HCT116 (cell line): ENCODE data around the gene TP53. TPM values are rescaled to one million over a fixed set of nuclear protein-coding genes. Genes with fewer than 3 reads are reported as not detected.
A peak's percentile ranks its signal among the peaks of the same experiment; 100 is the strongest.

Experiments
- ATAC-seq: fragments of 200-7000 bp; cut with Tn5 transposase; 2 replicates; pipeline ENCODE4 v1.9.1; 2020; ENCODE audit warnings: mild to moderate bottlenecking, moderate library complexity
- BruUV-seq: library from RNA; stranded (reverse); fragments of 400-500 nt; replicated peaks from 2 replicates; lab custom pipeline; 2021; lab: Mats Ljungman, UMichigan
- CTCF ChIA-PET: fragments of 300-600 bp; sonication (Branson Sonifier 250); formaldehyde crosslinking; loops from one replicate; lab custom pipeline; 2021; ENCODE audit warnings: antibody characterized with exemption; lab: Charles Lee
- POLR2A ChIA-PET: fragments of 300-600, 350-600 bp; sonication (Branson Sonifier 250); formaldehyde crosslinking; loops from one replicate; lab custom pipeline; 2021; ENCODE audit warnings: antibody characterized with exemption; lab: Charles Lee
- RAD21 ChIA-PET, 2 experiments: fragments of 300-600 bp; sonication (Branson Sonifier 250); formaldehyde crosslinking; loops; one replicate each; lab custom pipeline; 2023; ENCODE audit warnings: low total read pairs in 2 of 2; ENCODE audit not compliant: uncharacterized antibody in 2 of 2, unreplicated experiment in 2 of 2, low non-redundant PET in 1 of 2; lab: Charles Lee
- DNase-seq: peaks from one replicate; pipeline ENCODE4 v3.0.0-alpha.2; 2010; ENCODE audit warnings: low read depth, low spot score
- H2AFZ ChIP-seq: fragments of 200-600 bp; shearing (Covaris generic), sonication (generic); 2 replicates; pipeline ENCODE4 v1.6.1; 2017; ENCODE audit warnings: low read depth, mixed run types, mixed read lengths, antibody characterized with exemption, low read length; ENCODE audit not compliant: poor library complexity, severe bottlenecking
- H3K27ac ChIP-seq: 2 replicates; pipeline ENCODE4 v1.5.1; 2012; ENCODE audit warnings: low read depth, low read length
- H3K27me3 ChIP-seq: fragments of 200-600 bp; sonication (generic); 2 replicates; pipeline ENCODE4 v1.6.1; 2016; ENCODE audit warnings: mixed run types, low read length, mixed read lengths; ENCODE audit not compliant: insufficient read depth
- H3K36me3 ChIP-seq, 2 experiments: fragments of 200-500 bp in 1 of 2; fragments of 200-600 bp in 1 of 2; sonication (Bioruptor generic) in 1 of 2; sonication (generic) in 1 of 2; 2 replicates each; pipeline versions ENCODE4 v1.5.1 to v1.6.1; 2014 to 2016; ENCODE audit warnings: low read length in 2 of 2, inconsistent platforms in 1 of 2, mixed read lengths in 1 of 2, mixed run types in 1 of 2; ENCODE audit not compliant: insufficient read depth in 2 of 2, control insufficient read depth in 1 of 2
- H3K4me1 ChIP-seq, 2 experiments: fragments of 200-600 bp in 1 of 2; sonication (generic) in 1 of 2; 2 replicates each; pipeline versions ENCODE4 v1.5.1 to v1.6.1; 2012 to 2017; ENCODE audit warnings: low read length in 2 of 2, inconsistent platforms in 1 of 2, mild to moderate bottlenecking in 1 of 2, mixed read lengths in 1 of 2, mixed run types in 1 of 2, moderate library complexity in 1 of 2; ENCODE audit not compliant: insufficient read depth in 2 of 2, control insufficient read depth in 1 of 2
- H3K4me2 ChIP-seq: fragments of 200-600 bp; sonication (generic); 2 replicates; pipeline ENCODE4 v1.6.1; 2017; ENCODE audit warnings: mixed run types, low read length, mixed read lengths
- H3K4me3 ChIP-seq, 2 experiments: fragments of 200-600 bp in 1 of 2; sonication (generic) in 1 of 2; replicated peaks in 1 of 2; 2 replicates each; pipeline ENCODE4 v1.5.1; 2011 to 2016; ENCODE audit warnings: low read length in 2 of 2, control low read depth in 1 of 2, low read depth in 1 of 2, mild to moderate bottlenecking in 1 of 2, mixed read lengths in 1 of 2, mixed run types in 1 of 2
- H3K79me2 ChIP-seq: fragments of 200-600 bp; sonication (generic); 2 replicates; pipeline ENCODE4 v1.6.1; 2017; ENCODE audit warnings: mild to moderate bottlenecking, mixed run types, low read length, moderate library complexity, mixed read lengths; ENCODE audit not compliant: insufficient read depth
- H3K9ac ChIP-seq: fragments of 200-600 bp; sonication (generic); 2 replicates; pipeline ENCODE4 v1.6.1; 2016; ENCODE audit warnings: low read length, mixed read lengths
- H3K9me2 ChIP-seq: fragments of 200-600 bp; sonication (generic), shearing (Covaris generic); 2 replicates; pipeline ENCODE4 v1.6.1; 2017; ENCODE audit warnings: mixed run types, mild to moderate bottlenecking, moderate library complexity; ENCODE audit not compliant: insufficient read depth
- H3K9me3 ChIP-seq, 2 experiments: fragments of 200-500 bp in 1 of 2; fragments of 200-600 bp in 1 of 2; sonication (Bioruptor generic) in 1 of 2; sonication (generic) in 1 of 2; 2 replicates each; pipeline ENCODE4 v1.6.1; 2014 to 2017; ENCODE audit warnings: low read length in 2 of 2, mixed read lengths in 2 of 2, inconsistent platforms in 1 of 2, low read depth in 1 of 2, mild to moderate bottlenecking in 1 of 2, mixed run types in 1 of 2, moderate library complexity in 1 of 2; ENCODE audit not compliant: control insufficient read depth in 1 of 2, insufficient read depth in 1 of 2
- H4K20me1 ChIP-seq: fragments of 200-600 bp; sonication (generic), shearing (Covaris generic); 2 replicates; pipeline ENCODE4 v1.6.1; 2017; ENCODE audit warnings: mixed run types, mild to moderate bottlenecking, moderate library complexity; ENCODE audit not compliant: insufficient read depth
- CEBPB ChIP-seq: IDR thresholded peaks from 2 replicates; pipeline ENCODE4 v1.6.1; 2012; ENCODE audit warnings: low read depth
- ELF1 ChIP-seq: IDR thresholded peaks from 2 replicates; pipeline ENCODE4 v1.6.1; 2012; ENCODE audit warnings: low read depth, borderline replicate concordance
- EZH2 ChIP-seq: fragments of 200-600 bp; sonication (generic); IDR thresholded peaks from 2 replicates; pipeline ENCODE4 v1.6.1; 2017; ENCODE audit warnings: antibody characterized with exemption, mixed run types
- EZH2phosphoT487 ChIP-seq: fragments of 200-600 bp; IDR thresholded peaks from 2 replicates; pipeline ENCODE4 v1.6.1; 2018; ENCODE audit warnings: antibody characterized with exemption, borderline replicate concordance
- FOSL1 ChIP-seq: IDR thresholded peaks from 2 replicates; pipeline ENCODE4 v1.6.1; 2012; ENCODE audit warnings: low read depth
- JUND ChIP-seq: IDR thresholded peaks from 2 replicates; pipeline ENCODE4 v1.6.1; 2012
- POLR2A ChIP-seq: IDR thresholded peaks from 2 replicates; pipeline ENCODE4 v1.7.0; 2011; ENCODE audit warnings: borderline replicate concordance; ENCODE audit not compliant: insufficient read depth, insufficient read length; ENCODE audit errors: extremely low read depth
- POLR2AphosphoS5 ChIP-seq: IDR thresholded peaks from 2 replicates; pipeline ENCODE4 v1.6.1; 2011; ENCODE audit warnings: mild to moderate bottlenecking, low read depth, low read length, moderate library complexity
- RAD21 ChIP-seq: IDR thresholded peaks from 2 replicates; pipeline ENCODE4 v1.6.1; 2012; ENCODE audit warnings: low read depth, mild to moderate bottlenecking
- SIN3A ChIP-seq: IDR thresholded peaks from 2 replicates; pipeline ENCODE4 v1.6.1; 2012; ENCODE audit warnings: low read depth
- SP1 ChIP-seq: IDR thresholded peaks from 2 replicates; pipeline ENCODE4 v1.6.1; 2012; ENCODE audit warnings: low read depth
- SRF ChIP-seq: IDR thresholded peaks from 2 replicates; pipeline ENCODE4 v1.6.1; 2012; ENCODE audit warnings: low read depth
- TCF7L2 ChIP-seq: IDR thresholded peaks from 2 replicates; pipeline ENCODE4 v1.7.0; 2011; ENCODE audit warnings: borderline replicate concordance, inconsistent platforms; ENCODE audit not compliant: insufficient read depth, insufficient read length; ENCODE audit errors: extremely low read depth
- YY1 ChIP-seq: IDR thresholded peaks from 2 replicates; pipeline ENCODE4 v1.6.1; 2011; ENCODE audit warnings: low read length, low read depth, moderate library complexity, mild to moderate bottlenecking; ENCODE audit not compliant: insufficient replicate concordance; ENCODE audit errors: extremely low read depth
- ZFX ChIP-seq: fragments of 450-650 bp; IDR thresholded peaks from 2 replicates; pipeline ENCODE4 v1.6.1; 2017
- ZNF274 ChIP-seq: fragments of 200-500 bp; sonication (Bioruptor generic); IDR thresholded peaks from 2 replicates; pipeline ENCODE4 v1.6.1; 2014; ENCODE audit warnings: mild to moderate bottlenecking, low read depth, low read length, inconsistent platforms
- intact Hi-C: fragments of 100-400 bp; cut with micrococcal nuclease; formaldehyde crosslinking; loops from 2 replicates; pipeline ENCODE4 v1.10.0; 2022
- total RNA-seq: library from RNA; stranded (reverse); gene quantifications from one replicate; pipeline ENCODE4 v1.2.1, GENCODE V29; 2021; ENCODE audit not compliant: unreplicated experiment
- TF ChIP-seq, protein P1 (sequence below): IDR thresholded peaks from 2 replicates; pipeline ENCODE4 v1.6.1; 2012
- TF ChIP-seq, protein P2 (sequence below), 3 experiments: fragments of 200-600 bp in 1 of 3; sonication (generic) in 1 of 3; IDR thresholded peaks in 2 of 3; conservative IDR thresholded peaks in 1 of 3; 2 replicates each; pipeline ENCODE4 v1.5.1; 2012 to 2017; ENCODE audit warnings: low read depth in 2 of 3, low read length in 2 of 3, antibody characterized with exemption in 1 of 3, borderline replicate concordance in 1 of 3, control low read depth in 1 of 3, mild to moderate bottlenecking in 1 of 3, mixed read lengths in 1 of 3, mixed run types in 1 of 3, moderate library complexity in 1 of 3; ENCODE audit not compliant: insufficient read depth in 1 of 3

Gene TP53
- total RNA-seq, 1 experiment from 2014 or later, result 110 TPM

DNA sequence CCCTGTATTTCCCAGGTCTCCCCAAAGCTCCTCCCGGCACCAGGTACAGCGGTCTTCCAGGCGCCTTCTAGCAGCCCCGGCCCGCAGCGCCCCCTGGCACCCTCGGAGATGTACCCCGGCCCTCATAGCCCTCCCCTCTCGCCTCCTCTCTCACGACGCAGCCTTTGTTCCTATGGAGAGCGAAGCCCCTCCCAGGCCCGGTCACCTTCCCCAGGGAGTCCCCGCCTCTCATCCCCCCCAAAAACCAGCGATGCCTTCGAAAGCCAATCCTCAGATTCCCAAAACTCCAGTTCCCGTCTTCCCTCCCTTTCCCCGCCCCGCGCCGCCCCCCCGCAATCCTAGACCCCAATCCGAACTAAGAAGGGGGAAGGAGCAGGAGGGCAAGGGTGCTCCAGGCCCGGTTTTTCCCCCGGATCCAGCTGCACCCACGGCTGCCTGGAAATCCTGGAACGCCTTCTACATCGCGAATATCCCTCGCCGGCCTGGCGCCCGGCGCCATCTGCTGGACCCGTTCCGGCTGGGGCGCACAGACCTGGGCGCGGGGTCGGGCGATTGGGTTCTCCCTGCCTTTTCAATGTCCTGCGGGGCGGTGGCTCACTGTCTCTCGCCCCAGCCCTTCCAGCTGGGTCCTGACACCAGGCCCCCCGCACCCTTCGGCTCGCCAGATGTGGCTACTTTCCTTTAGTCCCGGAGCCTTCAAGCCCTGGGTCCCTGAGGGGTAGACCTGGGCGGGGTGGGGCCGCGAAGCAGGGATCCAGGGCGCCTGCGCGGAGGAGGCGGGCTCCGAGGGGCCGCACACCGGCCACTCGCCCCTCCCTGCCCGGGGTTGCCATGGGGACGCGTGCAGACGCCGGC, 29.8 kb upstream of the TP53 start, which contains the start of gene DNAH2:
Gene DNAH2 (plus strand): TSS at position 844 of the 855 bp plus-strand sequence. CDS start 1,991 bp downstream, outside the sequence.
- peak within 1 kb of the TSS; percentile 64 to 70 for H3K4me3 ChIP-seq
- H2AFZ ChIP-seq, result no peak within 1 kb of the TSS
- ATAC-seq (peak; percentile 91), DNase-seq (peak; percentile 89)
- RAD21 ChIA-PET, result no interaction called here
- no peaks in the 10 kb centered on the region for H3K9me3 ChIP-seq
- H3K27ac ChIP-seq, result peak within 1 kb of the TSS; percentile 70
- H3K4me1 ChIP-seq, result peaks cover 12 to 26% of the 10 kb centered on the region in 2 experiments
- TF ChIP-seq JUND (no peak; the same call in none of the 2 replicates), ELF1 (no peak), ZFX (no peak), ZNF274 (no peak), POLR2AphosphoS5 (peak; percentile 54), SRF (no peak), EZH2 (no peak), RAD21 (peak; percentile 72), EZH2phosphoT487 (no peak), FOSL1 (no peak), SP1 (peak; percentile 97), CEBPB (no peak), POLR2A (peak; percentile 47), TCF7L2 (no peak), SIN3A (no peak), YY1 (peak; percentile 58)
- TF ChIP-seq, protein P1, sequence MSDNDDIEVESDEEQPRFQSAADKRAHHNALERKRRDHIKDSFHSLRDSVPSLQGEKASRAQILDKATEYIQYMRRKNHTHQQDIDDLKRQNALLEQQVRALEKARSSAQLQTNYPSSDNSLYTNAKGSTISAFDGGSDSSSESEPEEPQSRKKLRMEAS, result no peak; the same call in 1 of the 2 replicates
- TF ChIP-seq, protein P2, sequence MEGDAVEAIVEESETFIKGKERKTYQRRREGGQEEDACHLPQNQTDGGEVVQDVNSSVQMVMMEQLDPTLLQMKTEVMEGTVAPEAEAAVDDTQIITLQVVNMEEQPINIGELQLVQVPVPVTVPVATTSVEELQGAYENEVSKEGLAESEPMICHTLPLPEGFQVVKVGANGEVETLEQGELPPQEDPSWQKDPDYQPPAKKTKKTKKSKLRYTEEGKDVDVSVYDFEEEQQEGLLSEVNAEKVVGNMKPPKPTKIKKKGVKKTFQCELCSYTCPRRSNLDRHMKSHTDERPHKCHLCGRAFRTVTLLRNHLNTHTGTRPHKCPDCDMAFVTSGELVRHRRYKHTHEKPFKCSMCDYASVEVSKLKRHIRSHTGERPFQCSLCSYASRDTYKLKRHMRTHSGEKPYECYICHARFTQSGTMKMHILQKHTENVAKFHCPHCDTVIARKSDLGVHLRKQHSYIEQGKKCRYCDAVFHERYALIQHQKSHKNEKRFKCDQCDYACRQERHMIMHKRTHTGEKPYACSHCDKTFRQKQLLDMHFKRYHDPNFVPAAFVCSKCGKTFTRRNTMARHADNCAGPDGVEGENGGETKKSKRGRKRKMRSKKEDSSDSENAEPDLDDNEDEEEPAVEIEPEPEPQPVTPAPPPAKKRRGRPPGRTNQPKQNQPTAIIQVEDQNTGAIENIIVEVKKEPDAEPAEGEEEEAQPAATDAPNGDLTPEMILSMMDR (IDR thresholded peaks at IDR 0.05 in 2 of 3, conservative IDR thresholded peaks at IDR 0.05 in 1 of 3; ENCODE audit: borderline replicate concordance in 1 of 3, insufficient read depth in 1 of 3, low read depth in 2 of 3, low read length in 2 of 3), result peak; percentile 53 to 57 (median 57); a peak in 5 of 6 replicates
- CTCF ChIA-PET, result interaction anchor here (0.5 to 1.6 kb wide), 6 partner anchors 8 to 156 kb away, joined by 3 to 8 read pairs (median 3); partner anchors contain the start of genes CYB5D1, NAA38, TP53 and WRAP53
- H3K79me2 ChIP-seq, result no peaks in the 10 kb centered on the region
- BruUV-seq, result no TSS peak
- H4K20me1 ChIP-seq, result no peaks in the 10 kb centered on the region
- POLR2A ChIA-PET, result interaction anchor here (0.7 to 1.5 kb wide), 5 partner anchors 11 to 456 kb away, joined by 3 to 7 read pairs (median 3); partner anchors contain the start of genes TP53 and TRAPPC1
- no peaks in the 10 kb centered on the region for H3K9me2 ChIP-seq
- H3K27me3 ChIP-seq, result no peaks in the 10 kb centered on the region
- peak within 1 kb of the TSS; percentile 92 for H3K4me2 ChIP-seq
- intact Hi-C loops, result loop anchor here (1.0 kb wide), 1 partner anchor 120 kb away; no protein-coding TSS in a partner anchor
- no peaks in the 10 kb centered on the region for H3K36me3 ChIP-seq
- peak within 1 kb of the TSS; percentile 71 for H3K9ac ChIP-seq
